GM10847 (cell line): Measurements from ENCODE around the gene SP4.

ENCODE experiments used
- POLR2A ChIP-seq: IDR thresholded peaks from 2 replicates; pipeline ENCODE4 v1.6.1; 2011; ENCODE audit not compliant: insufficient read length; ENCODE audit errors: extremely low read depth

Gene SP4

GRCh38 chr7:21544715-21545114 is 116.8 kb downstream of the SP4 start:
- no peak for TF ChIP-seq POLR2A

- no peak for TF ChIP-seq POLR2A
Observed at GRCh38 chr7:21547501-21547900, 119.6 kb downstream of the SP4 start.

GRCh38 chr7:21548491-21548890 is 120.6 kb downstream of the SP4 start:
- TF ChIP-seq POLR2A, result no peak

GRCh38 chr7:21550076-21550475 is 122.2 kb downstream of the SP4 start:
- TF ChIP-seq POLR2A, result no peak

- no peak for TF ChIP-seq POLR2A
Observed at GRCh38 chr7:21550821-21551531, 123.1 kb downstream of the SP4 start.

GRCh38 chr7:21562385-21562784 is 134.5 kb downstream of the SP4 start:
- TF ChIP-seq POLR2A, result no peak
